Keratinocyte (primary cell): ENCODE measurements around the gene SDF2. TPM values are rescaled to one million over a fixed set of nuclear protein-coding genes. Genes with fewer than 3 reads are reported as not detected.

Experiments
- DNase-seq: peaks from one replicate; pipeline ENCODE4 v3.0.0-alpha.2; 2011; ENCODE audit warnings: low read depth, missing footprints, low spot score
- FAIRE-seq: peaks from 2 replicates; lab custom pipeline; 2011; peaks lifted over from hg19 to GRCh38; lab: Jason Lieb, UNC
- H2AFZ ChIP-seq: 2 replicates; pipeline ENCODE4 v1.6.0; 2012; ENCODE audit warnings: low read length, control low read depth, inconsistent platforms; ENCODE audit not compliant: control insufficient read depth
- H3K27ac ChIP-seq: 2 replicates; pipeline ENCODE4 v1.5.1; 2011; ENCODE audit warnings: low read length; ENCODE audit not compliant: control insufficient read depth, insufficient read depth
- H3K27me3 ChIP-seq: 3 replicates; pipeline ENCODE4 v1.6.0; 2011; ENCODE audit warnings: low read length; ENCODE audit not compliant: control insufficient read depth, insufficient read depth; ENCODE audit errors: extremely low read depth
- H3K36me3 ChIP-seq, 2 experiments: 2 replicates in 1 of 2; 3 replicates in 1 of 2; pipeline ENCODE4 v1.5.1; 2011; ENCODE audit warnings: low read length in 2 of 2, mild to moderate bottlenecking in 1 of 2; ENCODE audit not compliant: control insufficient read depth in 2 of 2, insufficient read depth in 2 of 2; ENCODE audit errors: extremely low read depth in 1 of 2
- H3K4me1 ChIP-seq: 3 replicates; pipeline ENCODE4 v1.5.1; 2011; ENCODE audit warnings: low read length; ENCODE audit not compliant: control insufficient read depth, insufficient read depth; ENCODE audit errors: extremely low read depth
- H3K4me2 ChIP-seq: 3 replicates; pipeline ENCODE4 v1.6.0; 2011; ENCODE audit warnings: low read depth, low read length; ENCODE audit not compliant: control insufficient read depth, insufficient read depth; ENCODE audit errors: extremely low read depth
- H3K4me3 ChIP-seq, 3 experiments: fragments of 200-600 bp in 1 of 3; sonication (generic) in 1 of 3; 2 replicates in 2 of 3; 3 replicates in 1 of 3; pipeline ENCODE4 v1.5.1; 2011 to 2016; ENCODE audit warnings: low read length in 3 of 3, mild to moderate bottlenecking in 3 of 3, control low read depth in 2 of 3, inconsistent platforms in 1 of 3, low read depth in 1 of 3, mixed read lengths in 1 of 3, mixed run types in 1 of 3, moderate library complexity in 1 of 3; ENCODE audit not compliant: control insufficient read depth in 2 of 3, insufficient read depth in 2 of 3; ENCODE audit errors: extremely low read depth in 1 of 3
- H3K79me2 ChIP-seq: 2 replicates; pipeline ENCODE4 v1.6.0; 2012; ENCODE audit warnings: low read length; ENCODE audit not compliant: control insufficient read depth, insufficient read depth
- H3K9ac ChIP-seq: 3 replicates; pipeline ENCODE4 v1.6.0; 2011; ENCODE audit warnings: low read length; ENCODE audit not compliant: control insufficient read depth, insufficient read depth; ENCODE audit errors: extremely low read depth
- H3K9me1 ChIP-seq: 3 replicates; pipeline ENCODE4 v1.6.0; 2011; ENCODE audit warnings: low read length; ENCODE audit not compliant: control insufficient read depth, insufficient read depth; ENCODE audit errors: extremely low read depth
- H3K9me3 ChIP-seq: 2 replicates; pipeline ENCODE4 v1.5.1; 2012; ENCODE audit warnings: low read depth, low read length; ENCODE audit not compliant: control insufficient read depth
- H4K20me1 ChIP-seq: 3 replicates; pipeline ENCODE4 v1.6.0; 2011; ENCODE audit warnings: low read length; ENCODE audit not compliant: control insufficient read depth, insufficient read depth; ENCODE audit errors: extremely low read depth
- CTCF ChIP-seq, 3 experiments: IDR thresholded peaks in 1 of 3; conservative IDR thresholded peaks in 1 of 3; optimal IDR thresholded peaks in 1 of 3; 2 replicates in 2 of 3; 3 replicates in 1 of 3; pipeline versions ENCODE3 to v1.5.1; 2011; ENCODE audit warnings: low read length in 3 of 3, mild to moderate bottlenecking in 3 of 3, moderate library complexity in 2 of 3, control low read depth in 1 of 3, inconsistent platforms in 1 of 3; ENCODE audit not compliant: insufficient read depth in 2 of 3; ENCODE audit errors: extremely low read depth in 1 of 3
- EZH2 ChIP-seq: IDR thresholded peaks from one replicate; pipeline ENCODE4 v1.6.1; 2012; ENCODE audit warnings: inconsistent platforms, mild to moderate bottlenecking, low read length, moderate library complexity
- dilution Hi-C: fragments of 300-500 bp; cut with MboI; formaldehyde crosslinking; loops from one replicate; pipeline ENCODE4 v1.7.0; 2020; ENCODE audit warnings: low sequenced_read_pairs; ENCODE audit not compliant: extremely low pct_ligation_motif_present
- polyA plus RNA-seq, 5 experiments: library from polyadenylated mRNA; depleted of rRNA in 3 of 5; stranded (reverse) in 3 of 5; stranded (forward) in 1 of 5; unstranded in 1 of 5; fragments of >200 nt; gene quantifications; 1 replicate in 1 of 5; 2 replicates in 3 of 5; 3 replicates in 1 of 5; pipeline versions ENCODE4 v1.2.1 to v1.2.3, GENCODE V29; 2011 to 2012; ENCODE audit warnings: missing spikeins in 2 of 5, low read depth in 1 of 5, low replicate concordance in 1 of 5

The SDF2 gene
- polyA plus RNA-seq, 1 donor (not counting 4 experiments of a cell fraction or from before 2014, with no cell fraction given) = 61.5 TPM

GRCh38 chr17:28684963-28685362, 23.3 kb upstream of the SDF2 start:
- TF ChIP-seq CTCF (optimal IDR thresholded peaks at IDR 0.05 in 1 of 3, IDR thresholded peaks at IDR 0.05 in 1 of 3, conservative IDR thresholded peaks at IDR 0.05 in 1 of 3; ENCODE audit: extremely low read depth in 1 of 3, insufficient read depth in 2 of 3, low read length in 3 of 3) = peak in 1 of 3 experiments; percentile 26
- TF ChIP-seq EZH2 = no peak
- H3K9me3 ChIP-seq = no peaks in the 10 kb centered on the region

GRCh38 chr17:28682655-28683054, 20.9 kb upstream of the SDF2 start:
- dilution Hi-C loops = no loop called here
- Histone ChIP-seq H3K9me1 (no peaks in the 10 kb centered on the region), H2AFZ (no peak overlapping the region), H4K20me1 (no peaks in the 10 kb centered on the region), H3K36me3 (peaks cover 50 to 63% of the 10 kb centered on the region in 2 experiments), H3K4me2 (no peak overlapping the region), H3K4me1 (no peaks in the 10 kb centered on the region), H3K9me3 (no peaks in the 10 kb centered on the region), H3K4me3 (no peak overlapping the region), H3K27ac (no peak overlapping the region), H3K79me2 (no peaks in the 10 kb centered on the region), H3K9ac (no peak overlapping the region), H3K27me3 (no peaks in the 10 kb centered on the region)
- DNase-seq (no peak), FAIRE-seq (no peak)
- TF ChIP-seq EZH2 = no peak
- TF ChIP-seq CTCF (optimal IDR thresholded peaks at IDR 0.05 in 1 of 3, IDR thresholded peaks at IDR 0.05 in 1 of 3, conservative IDR thresholded peaks at IDR 0.05 in 1 of 3; ENCODE audit: extremely low read depth in 1 of 3, insufficient read depth in 2 of 3, low read length in 3 of 3) = no peak

More at GRCh38 chr17:28684963-28685362, 23.3 kb upstream of the SDF2 start:
- Histone ChIP-seq H3K9ac (no peak overlapping the region), H3K27me3 (no peaks in the 10 kb centered on the region), H3K9me1 (no peaks in the 10 kb centered on the region), H4K20me1 (peaks cover 2% of the 10 kb centered on the region), H2AFZ (no peak overlapping the region), H3K4me3 (no peak overlapping the region), H3K4me1 (no peaks in the 10 kb centered on the region), H3K36me3 (peaks cover 52 to 63% of the 10 kb centered on the region in 2 experiments), H3K79me2 (no peaks in the 10 kb centered on the region), H3K4me2 (no peak overlapping the region), H3K27ac (no peak overlapping the region)
- no peak for DNase-seq
- dilution Hi-C loops = no loop called here
- no peak for FAIRE-seq
